ENCODE measurements around the gene SOAT1. TPM values are rescaled to one million over a fixed set of nuclear protein-coding genes. Genes with fewer than 3 reads are reported as not detected.

SOAT1 gene
- total and polyA plus RNA-seq, 10 of the 15 experiments (the other 5 are each of a cell fraction or from before 2014, with no cell fraction given), result 8.6 to 68.5 (median 22.3) TPM

- TF ChIP-seq, protein P1, sequence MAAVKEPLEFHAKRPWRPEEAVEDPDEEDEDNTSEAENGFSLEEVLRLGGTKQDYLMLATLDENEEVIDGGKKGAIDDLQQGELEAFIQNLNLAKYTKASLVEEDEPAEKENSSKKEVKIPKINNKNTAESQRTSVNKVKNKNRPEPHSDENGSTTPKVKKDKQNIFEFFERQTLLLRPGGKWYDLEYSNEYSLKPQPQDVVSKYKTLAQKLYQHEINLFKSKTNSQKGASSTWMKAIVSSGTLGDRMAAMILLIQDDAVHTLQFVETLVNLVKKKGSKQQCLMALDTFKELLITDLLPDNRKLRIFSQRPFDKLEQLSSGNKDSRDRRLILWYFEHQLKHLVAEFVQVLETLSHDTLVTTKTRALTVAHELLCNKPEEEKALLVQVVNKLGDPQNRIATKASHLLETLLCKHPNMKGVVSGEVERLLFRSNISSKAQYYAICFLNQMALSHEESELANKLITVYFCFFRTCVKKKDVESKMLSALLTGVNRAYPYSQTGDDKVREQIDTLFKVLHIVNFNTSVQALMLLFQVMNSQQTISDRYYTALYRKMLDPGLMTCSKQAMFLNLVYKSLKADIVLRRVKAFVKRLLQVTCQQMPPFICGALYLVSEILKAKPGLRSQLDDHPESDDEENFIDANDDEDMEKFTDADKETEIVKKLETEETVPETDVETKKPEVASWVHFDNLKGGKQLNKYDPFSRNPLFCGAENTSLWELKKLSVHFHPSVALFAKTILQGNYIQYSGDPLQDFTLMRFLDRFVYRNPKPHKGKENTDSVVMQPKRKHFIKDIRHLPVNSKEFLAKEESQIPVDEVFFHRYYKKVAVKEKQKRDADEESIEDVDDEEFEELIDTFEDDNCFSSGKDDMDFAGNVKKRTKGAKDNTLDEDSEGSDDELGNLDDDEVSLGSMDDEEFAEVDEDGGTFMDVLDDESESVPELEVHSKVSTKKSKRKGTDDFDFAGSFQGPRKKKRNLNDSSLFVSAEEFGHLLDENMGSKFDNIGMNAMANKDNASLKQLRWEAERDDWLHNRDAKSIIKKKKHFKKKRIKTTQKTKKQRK (IDR thresholded peaks at IDR 0.05; ENCODE audit: low read depth, low read length), result no peak
- TF ChIP-seq MYC (IDR thresholded peaks at IDR 0.05; ENCODE audit: insufficient read depth, insufficient read length, insufficient replicate concordance, low read length, severe bottlenecking) (no peak), RAD21 (IDR thresholded peaks at IDR 0.05; ENCODE audit: insufficient read depth, low read depth, low read length) (no peak), CHD1 (IDR thresholded peaks at IDR 0.05; ENCODE audit: low read depth, low read length) (no peak), STAT1 (conservative IDR thresholded peaks at IDR 0.05) (no peak), RELA (IDR thresholded peaks at IDR 0.05; ENCODE audit: borderline replicate concordance, partially characterized antibody) (no peak), ELK1 (IDR thresholded peaks at IDR 0.05; ENCODE audit: low read depth, low read length) (no peak), RBBP5 (conservative IDR thresholded peaks at IDR 0.05) (no peak), HDAC6 (IDR thresholded peaks at IDR 0.05; ENCODE audit: unreplicated experiment) (no peak), FOXM1 (IDR thresholded peaks at IDR 0.05; ENCODE audit: low read depth, low read length) (no peak)
Observed at GRCh38 chr1:179253286-179253972, 40.2 kb upstream of the SOAT1 start (continued).
